Adipocyte (in vitro differentiated cells): Measurements from ENCODE around the gene PIK3R2.
A peak's percentile ranks its signal among the peaks of the same experiment; 100 is the strongest.

Experiments
- DNase-seq: peaks from one replicate; pipeline ENCODE4 v3.0.0-alpha.2; 2015; ENCODE audit warnings: low read depth
- H3K27me3 ChIP-seq: replicated peaks from 2 replicates; pipeline ENCODE4 v1.7.0; 2013; ENCODE audit warnings: mild to moderate bottlenecking, low read length, moderate library complexity; ENCODE audit not compliant: control insufficient read depth, insufficient read depth
- H3K36me3 ChIP-seq: 2 replicates; pipeline ENCODE4 v1.7.0; 2013; ENCODE audit warnings: low read length, mild to moderate bottlenecking, moderate library complexity; ENCODE audit not compliant: control insufficient read depth, insufficient read depth, severe bottlenecking
- H3K4me1 ChIP-seq: 2 replicates; pipeline ENCODE4 v1.7.0; 2013; ENCODE audit warnings: mild to moderate bottlenecking, low read length, moderate library complexity; ENCODE audit not compliant: control insufficient read depth, insufficient read depth
- H3K4me3 ChIP-seq: 2 replicates; pipeline ENCODE4 v1.7.0; 2013; ENCODE audit warnings: mild to moderate bottlenecking, low read length, moderate library complexity
- H3K9ac ChIP-seq: 2 replicates; pipeline ENCODE4 v1.7.0; 2013; ENCODE audit warnings: mild to moderate bottlenecking, low read length, moderate library complexity
- H3K9me3 ChIP-seq: 2 replicates; pipeline ENCODE4 v1.7.0; 2013; ENCODE audit warnings: mild to moderate bottlenecking, low read length, moderate library complexity; ENCODE audit not compliant: control insufficient read depth

PIK3R2 gene

DNA sequence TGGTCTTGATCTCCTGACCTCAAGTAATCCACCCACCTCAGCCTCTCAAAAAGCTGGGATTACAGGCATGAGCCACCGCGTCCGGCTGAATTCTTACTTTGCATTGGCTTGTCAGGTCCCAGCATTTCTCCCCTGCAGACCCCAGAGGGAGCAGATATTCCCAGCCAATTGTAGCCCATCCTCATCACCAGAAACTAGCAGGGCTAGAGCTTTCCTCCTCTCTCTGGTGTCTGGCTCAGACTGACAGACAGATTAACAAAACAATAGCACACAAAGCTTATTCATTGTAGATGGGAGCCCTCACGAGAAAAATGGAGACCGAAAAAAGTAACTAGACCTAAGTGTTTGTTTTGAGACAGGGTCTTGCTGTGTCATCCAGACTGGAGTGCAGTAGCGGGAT lies 32.6 kb downstream of the PIK3R2 start:
- no peaks in the 10 kb centered on the region for H3K27me3 ChIP-seq
- H3K4me3 ChIP-seq = no peak overlapping the region
- H3K36me3 ChIP-seq = no peaks in the 10 kb centered on the region
- no peaks in the 10 kb centered on the region for H3K9me3 ChIP-seq
- H3K9ac ChIP-seq = no peak overlapping the region
- DNase-seq = no peak
- no peaks in the 10 kb centered on the region for H3K4me1 ChIP-seq

DNA sequence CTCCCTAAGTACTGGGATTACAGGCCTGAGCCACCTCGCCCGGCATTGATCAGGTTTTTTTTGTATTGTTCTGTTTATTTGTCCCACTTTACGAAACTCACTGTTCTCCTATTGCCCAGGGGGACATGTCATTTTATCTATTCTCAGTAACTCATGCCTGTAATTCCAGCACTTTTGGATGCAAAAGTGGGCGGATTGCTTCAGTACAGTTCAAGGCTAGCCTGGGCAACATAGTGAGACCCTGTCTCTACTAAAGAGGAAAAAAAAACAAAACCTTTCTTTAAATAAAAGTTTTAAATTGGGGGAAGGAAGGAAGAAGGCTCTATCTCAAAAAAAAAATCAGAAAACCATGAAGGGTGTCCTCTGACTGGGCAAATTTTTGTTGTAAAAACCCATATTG lies 37.3 kb downstream of the PIK3R2 start:
- Histone ChIP-seq H3K4me1 (peaks cover 10% of the 10 kb centered on the region), H3K9ac (no peak overlapping the region), H3K36me3 (no peaks in the 10 kb centered on the region), H3K4me3 (no peak overlapping the region), H3K9me3 (no peaks in the 10 kb centered on the region), H3K27me3 (no peaks in the 10 kb centered on the region)
- no peak for DNase-seq

DNA sequence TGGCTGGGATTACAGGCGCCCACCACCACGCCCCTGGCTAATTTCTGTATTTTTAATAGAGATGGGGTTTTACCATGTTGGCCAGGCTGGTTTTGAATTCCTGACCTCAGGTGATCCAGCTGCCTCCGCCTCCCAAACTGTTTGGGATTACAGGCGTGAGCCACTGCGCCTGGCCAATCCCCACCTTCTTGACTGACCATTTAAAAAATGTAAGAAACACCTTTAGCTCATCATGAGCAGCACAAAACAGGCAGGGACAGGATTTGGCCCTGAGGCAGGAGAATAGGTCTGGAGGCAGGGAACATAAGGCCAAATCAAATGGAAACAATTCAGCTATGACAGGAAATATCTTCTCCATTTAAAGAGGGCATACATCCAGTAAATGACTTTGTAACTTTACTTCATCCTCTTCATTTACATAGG lies 38.7 kb downstream of the PIK3R2 start:
- DNase-seq = no peak
- Histone ChIP-seq H3K27me3 (no peaks in the 10 kb centered on the region), H3K9ac (peak overlapping the region; percentile 85), H3K4me1 (peaks cover 10% of the 10 kb centered on the region), H3K36me3 (peaks cover 7% of the 10 kb centered on the region), H3K4me3 (peak overlapping the region; percentile 83), H3K9me3 (no peaks in the 10 kb centered on the region)

DNA sequence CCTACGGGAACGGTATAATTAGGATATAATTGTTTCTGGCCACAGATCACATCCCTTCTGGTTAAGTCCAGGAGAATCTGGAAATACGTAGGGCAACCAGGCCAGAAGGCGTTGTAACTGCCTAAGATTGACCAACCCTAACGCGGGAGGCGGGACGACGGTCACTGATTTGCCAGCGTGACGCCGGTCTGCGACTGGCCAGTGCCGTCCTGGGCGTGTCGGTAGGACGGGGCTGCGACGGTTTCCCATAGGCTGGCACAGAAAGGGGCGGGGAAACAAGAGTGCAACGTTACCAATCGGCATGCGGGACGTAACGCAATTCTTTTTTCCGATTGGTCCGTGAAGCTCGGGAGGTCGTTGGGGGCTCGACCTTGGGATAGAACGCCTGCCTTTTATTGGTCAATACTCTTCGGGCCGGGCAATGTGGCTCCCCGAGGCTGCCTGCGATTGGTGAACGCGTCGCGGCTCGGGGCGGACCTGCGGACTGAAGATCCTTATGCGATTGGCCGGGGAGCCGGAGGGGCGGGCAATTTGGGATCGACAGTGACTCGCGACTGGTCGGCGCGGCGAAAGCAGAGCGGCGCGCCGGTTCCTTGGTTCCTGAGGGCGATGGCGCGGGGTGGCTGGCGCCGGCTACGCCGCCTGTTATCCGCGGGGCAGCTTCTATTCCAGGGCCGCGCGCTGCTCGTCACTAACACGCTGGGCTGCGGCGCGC lies 39.9 kb downstream of the PIK3R2 start, which contains the start of gene MPV17L2:
TSS of gene MPV17L2 (plus strand) at position 546 of the 715 bp plus-strand sequence. CDS start at position 610, 64 bp downstream.
- H3K9me3 ChIP-seq = no peaks in the 10 kb centered on the region
- H3K4me3 ChIP-seq = peak within 1 kb of the TSS; percentile 92
- H3K27me3 ChIP-seq = no peaks in the 10 kb centered on the region
- peak; percentile 100 for DNase-seq
- H3K4me1 ChIP-seq = peaks cover 10% of the 10 kb centered on the region
- peaks cover 13% of the 10 kb centered on the region for H3K36me3 ChIP-seq
- peak within 1 kb of the TSS; percentile 92 for H3K9ac ChIP-seq

DNA sequence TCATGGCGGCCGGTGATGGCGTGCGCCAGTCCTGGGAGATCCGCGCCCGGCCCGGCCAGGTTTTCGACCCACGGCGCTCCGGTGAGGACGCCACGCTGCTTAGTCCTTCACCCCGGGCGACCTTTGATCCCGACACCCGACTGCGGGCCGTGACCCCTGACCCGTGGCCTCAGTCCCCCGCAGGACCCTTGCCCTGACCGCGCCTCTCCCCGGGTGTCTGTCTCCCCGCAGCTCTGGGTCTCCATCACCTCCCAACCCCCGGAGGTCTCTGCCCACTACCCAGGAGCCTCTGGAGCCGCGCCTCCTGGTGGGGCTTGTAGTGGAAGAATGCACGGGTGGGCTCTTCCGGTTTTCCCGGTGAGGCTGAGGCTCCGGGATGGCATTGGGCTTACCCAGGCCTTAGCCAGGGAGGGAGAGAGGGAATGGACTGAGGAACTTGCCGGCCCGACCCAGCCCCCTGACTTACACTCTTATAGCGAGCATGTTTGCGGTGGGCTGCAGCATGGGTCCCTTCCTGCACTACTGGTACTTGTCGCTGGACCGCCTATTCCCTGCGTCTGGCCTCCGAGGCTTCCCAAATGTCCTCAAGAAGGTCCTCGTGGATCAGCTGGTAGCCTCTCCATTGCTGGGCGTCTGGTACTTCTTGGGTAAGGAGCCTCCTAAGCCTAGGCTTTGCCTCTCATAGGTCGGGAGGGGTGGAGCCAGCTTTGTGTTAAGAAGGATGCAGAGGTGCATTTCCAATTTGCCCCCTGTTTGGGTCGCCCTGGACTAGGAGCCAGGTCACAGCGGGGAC lies 40.6 kb downstream of the PIK3R2 start:
- peak; percentile 43 for DNase-seq
- H3K27me3 ChIP-seq = no peaks in the 10 kb centered on the region
- peaks cover 10% of the 10 kb centered on the region for H3K4me1 ChIP-seq
- H3K9me3 ChIP-seq = no peaks in the 10 kb centered on the region
- peak overlapping the region; percentile 92 for H3K9ac ChIP-seq
- H3K36me3 ChIP-seq = peaks cover 21% of the 10 kb centered on the region
- H3K4me3 ChIP-seq = peak overlapping the region; percentile 92

DNA sequence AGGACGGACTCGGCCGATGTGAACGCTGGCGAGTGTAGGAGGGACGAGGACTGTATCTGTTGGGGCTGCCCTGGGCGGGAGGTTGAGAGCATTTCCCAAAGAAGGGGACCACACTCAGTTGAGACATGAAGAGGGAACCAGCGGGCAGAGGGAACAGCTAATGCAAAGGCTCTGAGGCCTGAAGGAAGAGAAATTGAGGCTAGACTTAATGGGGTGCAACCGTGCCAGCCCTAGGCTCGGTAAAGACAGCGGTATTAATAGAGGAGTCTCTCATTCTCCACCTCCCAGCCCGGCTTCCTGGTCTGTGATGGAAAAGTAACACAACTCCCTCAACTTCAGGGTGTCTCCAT lies 41.2 kb downstream of the PIK3R2 start:
- H3K9ac ChIP-seq = peak overlapping the region; percentile 92
- no peaks in the 10 kb centered on the region for H3K9me3 ChIP-seq
- H3K27me3 ChIP-seq = no peaks in the 10 kb centered on the region
- DNase-seq = no peak
- peaks cover 23% of the 10 kb centered on the region for H3K36me3 ChIP-seq
- H3K4me1 ChIP-seq = peaks cover 10% of the 10 kb centered on the region
- peak overlapping the region; percentile 92 for H3K4me3 ChIP-seq

DNA sequence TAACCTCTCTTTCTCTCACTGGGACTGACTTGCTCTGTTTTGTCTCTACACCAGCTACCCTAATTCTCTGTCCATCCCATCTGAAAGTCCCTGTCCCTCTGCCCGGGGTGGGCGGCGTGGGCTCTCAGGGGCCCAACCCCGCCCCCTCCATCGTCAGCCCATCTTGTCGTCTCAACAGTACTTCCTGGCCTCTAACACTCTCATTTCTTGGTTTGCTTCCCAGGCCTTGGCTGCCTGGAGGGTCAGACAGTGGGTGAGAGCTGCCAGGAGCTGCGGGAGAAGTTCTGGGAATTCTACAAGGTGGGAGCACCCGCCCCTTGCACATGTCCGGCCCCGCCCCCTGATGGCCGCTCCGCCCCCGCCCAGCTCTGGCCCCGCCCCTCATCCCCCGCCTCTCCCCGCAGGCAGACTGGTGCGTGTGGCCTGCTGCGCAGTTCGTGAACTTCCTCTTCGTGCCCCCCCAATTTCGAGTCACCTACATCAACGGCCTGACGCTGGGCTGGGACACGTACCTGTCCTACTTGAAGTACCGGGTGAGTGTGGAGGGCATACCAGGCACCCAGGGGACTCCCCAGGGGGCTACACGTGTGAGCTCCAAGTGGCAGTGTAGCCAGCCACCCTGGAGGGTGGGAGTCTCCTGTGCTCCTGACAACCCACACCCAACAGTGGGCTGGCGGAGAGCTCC lies 41.7 kb downstream of the PIK3R2 start:
- peaks cover 10% of the 10 kb centered on the region for H3K4me1 ChIP-seq
- no peaks in the 10 kb centered on the region for H3K9me3 ChIP-seq
- H3K4me3 ChIP-seq = peak overlapping the region; percentile 92
- no peaks in the 10 kb centered on the region for H3K27me3 ChIP-seq
- peak overlapping the region; percentile 92 for H3K9ac ChIP-seq
- H3K36me3 ChIP-seq = peaks cover 23% of the 10 kb centered on the region
- peak; percentile 26 for DNase-seq

DNA sequence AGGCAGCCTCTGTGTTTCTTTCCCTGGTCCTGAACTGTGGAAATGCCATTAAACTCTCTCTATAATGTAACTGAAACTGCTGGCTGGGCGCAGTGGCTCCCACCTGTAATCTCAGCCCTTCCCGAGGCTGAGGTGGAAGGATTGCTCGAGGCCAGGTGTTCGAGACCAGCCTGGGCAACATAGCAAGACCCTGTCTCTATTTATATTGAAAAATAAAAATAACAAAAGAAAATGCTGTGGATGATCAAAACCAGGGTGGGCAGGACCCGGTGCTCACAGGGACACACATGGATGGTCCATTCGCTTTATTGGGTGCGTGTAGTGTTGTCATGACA lies 43.5 kb downstream of the PIK3R2 start:
- Histone ChIP-seq H3K27me3 (no peaks in the 10 kb centered on the region), H3K4me1 (peaks cover 10% of the 10 kb centered on the region), H3K9ac (no peak overlapping the region), H3K4me3 (no peak overlapping the region), H3K36me3 (peaks cover 23% of the 10 kb centered on the region), H3K9me3 (no peaks in the 10 kb centered on the region)
- DNase-seq = no peak

DNA sequence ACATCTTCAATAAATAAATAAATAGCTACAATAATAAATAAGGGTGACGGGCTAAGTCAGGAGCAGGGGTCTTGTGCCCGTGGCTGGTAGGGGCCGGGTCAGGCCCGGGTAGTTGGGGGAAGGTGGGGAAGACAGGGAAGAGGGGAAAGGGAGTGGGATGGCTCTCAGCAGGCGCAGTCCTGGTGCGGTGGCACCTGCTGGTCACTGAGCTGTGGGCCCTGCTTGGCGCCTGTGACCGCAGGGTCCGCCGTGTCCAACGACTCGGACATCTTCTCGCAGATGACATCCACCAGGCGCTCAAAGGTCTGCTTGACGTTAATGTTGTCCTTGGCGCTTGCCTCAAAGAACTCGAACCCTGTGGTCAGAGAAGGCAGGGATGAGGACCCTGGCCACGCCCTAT lies 44.3 kb downstream of the PIK3R2 start:
- Histone ChIP-seq H3K4me3 (no peak overlapping the region), H3K27me3 (no peaks in the 10 kb centered on the region), H3K4me1 (peaks cover 10% of the 10 kb centered on the region), H3K9me3 (no peaks in the 10 kb centered on the region), H3K9ac (no peak overlapping the region), H3K36me3 (peaks cover 23% of the 10 kb centered on the region)
- no peak for DNase-seq

DNA sequence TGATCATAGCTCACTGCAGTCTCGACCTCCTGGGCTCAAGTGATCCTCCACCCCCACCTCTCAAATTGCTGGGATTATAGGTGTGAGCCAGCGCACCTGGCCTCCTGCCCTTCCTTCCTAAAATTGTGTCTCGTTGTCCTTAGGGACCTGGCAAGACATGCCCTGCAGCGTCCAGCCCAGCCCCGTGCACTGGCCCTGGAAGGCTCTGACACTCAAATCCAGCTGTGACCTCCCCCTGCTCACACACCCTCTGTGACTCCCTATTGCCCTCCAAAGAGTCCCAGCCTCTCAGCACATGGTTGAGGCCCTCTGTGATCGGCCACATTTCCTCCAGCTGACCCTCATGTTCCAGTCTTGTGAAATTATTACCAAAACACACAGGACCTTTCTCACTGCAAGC lies 45.0 kb downstream of the PIK3R2 start:
- Histone ChIP-seq H3K4me1 (peaks cover 14% of the 10 kb centered on the region), H3K9me3 (no peaks in the 10 kb centered on the region), H3K36me3 (peaks cover 23% of the 10 kb centered on the region), H3K4me3 (no peak overlapping the region), H3K27me3 (no peaks in the 10 kb centered on the region), H3K9ac (no peak overlapping the region)
- DNase-seq = no peak

DNA sequence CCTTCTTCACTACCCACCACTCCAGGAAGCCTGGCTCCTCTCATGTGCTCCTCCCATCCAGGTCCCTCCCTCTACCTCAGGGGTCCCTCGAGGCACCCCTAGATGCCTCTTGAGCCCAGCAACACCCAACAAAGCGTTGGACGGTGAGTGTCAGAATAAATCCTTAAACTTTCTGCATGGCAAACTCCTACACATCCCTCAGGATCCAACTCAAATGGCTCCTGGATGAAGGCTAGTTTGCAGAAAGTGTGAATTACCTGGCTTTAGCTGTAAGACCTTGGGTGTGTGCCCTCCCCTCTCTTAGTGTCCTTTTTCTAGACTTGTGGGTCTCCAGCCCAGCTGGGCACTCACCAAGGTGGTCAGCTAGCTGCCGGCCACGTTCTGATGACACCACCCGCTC lies 45.4 kb downstream of the PIK3R2 start:
- no peaks in the 10 kb centered on the region for H3K27me3 ChIP-seq
- no peak overlapping the region for H3K9ac ChIP-seq
- H3K9me3 ChIP-seq = no peaks in the 10 kb centered on the region
- no peak for DNase-seq
- H3K36me3 ChIP-seq = peaks cover 23% of the 10 kb centered on the region
- no peak overlapping the region for H3K4me3 ChIP-seq
- peaks cover 19% of the 10 kb centered on the region for H3K4me1 ChIP-seq
